Aorta (tissue), 5 donors: ENCODE results near the gene ZBTB7B. TPM values are rescaled to one million over a fixed set of nuclear protein-coding genes. Genes with fewer than 3 reads are reported as not detected.

Experiments
- ATAC-seq: fragments of 200-7000 bp; cut with Tn5 transposase; one replicate; pipeline ENCODE4 v1.9.1; 2022; ENCODE audit warnings: moderate library complexity; ENCODE audit not compliant: low FRiP score
- DNase-seq, 2 donors: peaks; one replicate each; pipeline ENCODE4 v3.0.0-alpha.2; 2020
- H3K27ac ChIP-seq, 2 donors: one replicate each; pipeline ENCODE4 v1.5.1; 2013; ENCODE audit warnings: low read length in 2 of 2, mild to moderate bottlenecking in 2 of 2, moderate library complexity in 2 of 2, control low read depth in 1 of 2, inconsistent platforms in 1 of 2, low read depth in 1 of 2
- H3K27me3 ChIP-seq, 2 donors: one replicate each; pipeline ENCODE4 v1.6.1; 2013; ENCODE audit warnings: control low read depth in 1 of 2, low read length in 1 of 2, mild to moderate bottlenecking in 1 of 2, moderate library complexity in 1 of 2; ENCODE audit not compliant: insufficient read depth in 2 of 2, control insufficient read depth in 1 of 2
- H3K36me3 ChIP-seq, 2 donors: one replicate each; pipeline ENCODE4 v1.6.1; 2013; ENCODE audit warnings: control low read depth in 1 of 2, low read length in 1 of 2, mild to moderate bottlenecking in 1 of 2; ENCODE audit not compliant: insufficient read depth in 2 of 2, control insufficient read depth in 1 of 2
- H3K4me1 ChIP-seq, 2 donors: one replicate each; pipeline ENCODE4 v1.6.1; 2013; ENCODE audit warnings: low read length in 2 of 2, control low read depth in 1 of 2, mild to moderate bottlenecking in 1 of 2, moderate library complexity in 1 of 2; ENCODE audit not compliant: insufficient read depth in 2 of 2, control insufficient read depth in 1 of 2
- H3K4me3 ChIP-seq, 2 donors: one replicate each; pipeline ENCODE4 v1.5.1; 2013; ENCODE audit warnings: low read length in 2 of 2, control low read depth in 1 of 2, mild to moderate bottlenecking in 1 of 2
- H3K9me3 ChIP-seq: one replicate; pipeline ENCODE4 v1.6.1; 2013; ENCODE audit warnings: mild to moderate bottlenecking, low read length; ENCODE audit not compliant: control insufficient read depth
- WGBS, 2 donors: extraction: QIAGEN DNeasy Blood & Tissue Kit; methylation state at CpG; one replicate each; pipeline ENCODE4 v1.1.7; 2013; 5-methylcytosine and 5-hydroxymethylcytosine counted together
- intact Hi-C, 2 donors: fragments of 100-400 bp; cut with DNase I; formaldehyde crosslinking; loops; one replicate each; pipeline versions ENCODE4 v1.14.2 to v1.15.0; 2022
- polyA plus RNA-seq, 2 donors: library from polyadenylated mRNA; stranded (reverse); fragments of 200-250 nt; gene quantifications; one replicate each; pipeline ENCODE4 v1.2.3, GENCODE V29; 2013
- total RNA-seq, 2 donors: library from RNA; stranded (reverse); fragmentation: NEBNext Ultra II Directional; extraction: Animal tissue kit (Norgen Biotek cat#: 25700); gene quantifications; one replicate each; pipeline ENCODE4 v1.2.1, GENCODE V29; 2021
- donor health status: healthy with polysubstance abuse.
- donor health status: Bipolar disorder and iron deficiency.
- donor health status: DM: no; HTN: no; CAD: no.
- donor health status: DM: no; HTN: no; CAD: no.
- donor health status: DM: yes; HTN: yes; CAD: no.

The ZBTB7B gene
- total and polyA plus RNA-seq, 4 donors: 23.3 to 71.1 (median 39.6) TPM

DNA sequence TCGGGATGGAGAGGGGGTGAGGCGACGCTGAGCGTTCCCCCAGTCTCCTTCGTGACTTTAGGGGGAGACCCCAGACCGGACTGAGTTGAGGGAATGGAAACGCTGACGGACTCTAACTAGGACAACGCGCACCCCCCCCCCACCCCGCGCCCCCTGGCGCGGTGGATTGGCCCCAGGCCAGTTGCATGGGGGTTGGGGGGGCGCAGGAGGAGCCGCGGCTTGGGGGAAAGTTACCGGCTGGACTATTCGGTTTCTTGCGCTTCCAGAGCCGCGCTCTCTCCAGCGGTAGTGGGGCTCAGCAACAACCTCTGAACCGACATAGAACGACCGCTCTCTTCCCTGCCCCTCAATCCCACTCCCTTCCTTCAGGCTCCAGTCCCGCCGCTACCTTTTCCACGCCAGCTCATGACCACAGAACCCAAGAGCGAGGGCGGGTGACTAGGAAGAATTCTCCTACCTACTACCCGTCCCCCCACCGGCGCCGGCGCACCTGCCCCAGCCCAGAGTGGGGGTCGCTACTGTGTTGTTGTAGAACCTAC lies 694 bp downstream of the ZBTB7B start:
- ATAC-seq: no peak
- H3K9me3 ChIP-seq: no peaks in the 10 kb centered on the region
- 0% methylated on average over 34 to 37 of the region's 37 CpGs for WGBS, 2 donors
- H3K27ac ChIP-seq: peak overlapping the region; percentile 59 to 89
- no peaks in the 10 kb centered on the region for H3K36me3 ChIP-seq
- intact Hi-C loops: loop anchor here in 1 of 2 donors (5.0 kb wide), 2 partner anchors 59 to 66 kb away; partner anchors contain the start of genes EFNA4 and PMVK
- peak overlapping the region; percentile 79 to 84 for H3K4me3 ChIP-seq
- H3K27me3 ChIP-seq: no peaks in the 10 kb centered on the region
- peaks cover 0 to 2% of the 10 kb centered on the region in 2 donors for H3K4me1 ChIP-seq
- peak in 1 of 2 donors; percentile 84 for DNase-seq

DNA sequence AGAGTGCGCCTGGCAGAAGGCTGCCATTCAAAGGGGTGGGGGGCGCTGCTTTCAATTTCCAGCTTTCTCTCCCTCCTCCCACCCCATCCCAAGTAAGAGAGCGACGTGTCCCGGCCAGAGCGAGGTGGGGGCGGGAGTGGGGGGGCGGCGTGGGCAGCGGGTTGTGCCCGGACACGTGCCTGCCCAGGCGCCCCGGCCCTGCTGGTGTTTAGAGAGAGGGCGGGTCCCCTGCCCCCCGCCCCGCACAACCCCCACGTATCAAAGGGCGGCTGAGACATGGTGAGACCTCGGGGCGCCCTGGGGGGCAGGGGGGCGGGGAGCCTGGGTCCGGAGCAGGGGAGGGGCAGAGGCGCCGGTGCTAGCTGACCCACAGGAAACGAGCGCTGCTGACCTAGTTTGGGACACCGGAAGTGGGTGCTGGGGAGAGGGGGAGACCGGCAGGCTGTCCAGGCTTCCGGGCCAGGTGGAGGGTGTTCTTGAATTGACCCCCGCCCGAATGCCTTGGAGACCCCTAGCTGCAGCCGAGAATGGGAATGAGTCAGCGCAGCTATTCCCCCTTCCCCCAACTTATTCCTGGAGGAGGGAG lies 1.3 kb downstream of the ZBTB7B start:
- DNase-seq: peak; percentile 85 to 91
- WGBS, 2 donors: 0 to 1% methylated on average over 33 to 34 of the region's 34 CpGs
- Histone ChIP-seq H3K36me3 (no peaks in the 10 kb centered on the region), H3K4me1 (peaks cover 0 to 2% of the 10 kb centered on the region in 2 donors), H3K4me3 (peak overlapping the region; percentile 79 to 84), H3K27ac (peak overlapping the region; percentile 34 to 77), H3K9me3 (no peaks in the 10 kb centered on the region), H3K27me3 (no peaks in the 10 kb centered on the region)
- no peak for ATAC-seq
- intact Hi-C loops: loop anchor here in 1 of 2 donors (5.0 kb wide), 2 partner anchors 58 to 67 kb away; partner anchors contain the start of genes EFNA4 and PMVK

DNA sequence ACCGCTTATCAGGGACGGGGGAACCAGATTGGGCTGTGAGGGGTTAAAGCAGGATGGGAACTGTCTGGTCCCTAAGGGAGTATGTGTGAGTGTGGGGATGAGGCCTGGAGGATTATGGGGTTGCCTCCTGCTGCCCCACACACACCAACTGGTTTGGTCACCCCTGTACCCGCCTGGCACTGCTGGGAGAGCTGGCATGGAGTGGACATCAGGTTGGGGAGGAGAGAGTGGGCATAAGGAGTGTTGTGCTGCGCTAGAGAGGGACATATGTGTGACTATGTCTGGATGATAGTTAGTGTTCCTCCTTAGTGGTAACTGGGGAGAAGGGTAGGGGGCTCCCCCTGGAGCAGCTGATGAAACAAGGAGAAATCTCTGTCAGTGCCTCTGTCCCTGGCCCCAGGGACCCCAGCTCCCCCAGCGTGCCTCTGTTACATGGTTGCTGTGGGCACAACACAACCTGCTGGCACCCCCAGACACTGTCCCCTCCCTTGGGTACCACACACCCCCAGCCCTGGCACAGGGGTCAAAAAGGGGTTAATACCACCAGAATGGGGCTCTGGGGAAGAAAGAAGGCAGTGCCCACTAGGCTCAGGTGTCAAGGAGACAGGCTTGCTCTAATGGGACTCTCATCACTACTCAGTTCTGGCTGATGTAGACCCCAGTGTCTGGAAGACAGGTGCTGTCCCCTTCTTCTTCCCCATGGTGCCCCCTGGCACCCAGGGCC lies 1.9 kb downstream of the ZBTB7B start:
- intact Hi-C loops: loop anchor here in 1 of 2 donors (5.0 kb wide), 2 partner anchors 58 to 67 kb away; partner anchors contain the start of genes EFNA4 and PMVK
- DNase-seq: no peak
- H3K4me1 ChIP-seq: peaks cover 0 to 2% of the 10 kb centered on the region in 2 donors

DNA sequence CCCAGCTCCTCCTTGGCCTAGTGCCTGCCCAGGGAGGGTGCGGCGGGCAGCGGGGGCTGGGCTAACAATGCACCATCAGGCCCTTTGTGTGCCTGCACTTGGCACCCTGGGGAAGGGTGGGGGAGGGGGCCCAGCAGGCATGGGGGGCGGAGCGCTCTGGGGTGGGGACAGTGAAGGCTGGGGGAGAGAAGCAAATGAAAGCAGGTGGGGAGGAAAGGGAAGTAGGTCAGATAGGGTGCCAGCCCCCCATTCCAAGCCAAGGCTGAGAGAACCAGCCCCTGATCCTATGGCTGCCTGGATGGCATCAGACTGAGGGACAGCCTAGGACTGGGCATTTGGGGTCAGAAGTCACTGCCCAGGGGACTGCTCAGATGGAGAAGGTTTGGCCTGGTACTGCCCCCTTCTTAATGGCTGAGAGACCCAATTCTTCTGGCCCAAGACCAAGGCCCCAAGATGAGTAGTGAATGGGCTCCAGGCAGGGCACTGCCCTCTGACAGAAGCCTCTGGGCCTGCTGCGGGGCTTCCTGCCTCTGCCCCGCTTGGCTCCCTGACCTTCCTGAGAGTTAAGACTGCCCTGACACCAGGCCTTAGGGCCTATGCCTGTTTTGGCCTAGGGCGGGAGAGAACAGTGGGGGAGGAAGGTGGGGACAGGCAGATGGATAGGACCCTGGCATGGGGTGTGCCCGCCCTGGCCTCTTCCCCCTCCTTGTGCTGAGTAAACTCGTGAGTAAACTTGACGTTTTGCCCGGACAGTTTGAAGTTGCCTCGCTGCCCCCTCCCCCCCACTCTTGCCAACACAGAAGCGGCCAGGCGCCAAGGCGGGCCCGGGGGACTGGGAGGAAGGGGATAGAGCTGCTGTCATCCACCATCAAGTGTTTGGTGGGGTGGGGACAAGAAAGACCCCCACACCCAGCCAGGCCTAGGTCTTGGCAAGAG lies 2.7 kb downstream of the ZBTB7B start:
- Histone ChIP-seq H3K27me3 (no peaks in the 10 kb centered on the region), H3K27ac (peak overlapping the region in 1 of 2 donors; percentile 77), H3K9me3 (no peaks in the 10 kb centered on the region), H3K4me3 (no peak overlapping the region), H3K4me1 (peaks cover 0 to 2% of the 10 kb centered on the region in 2 donors), H3K36me3 (no peaks in the 10 kb centered on the region)
- 11 to 12% methylated on average over 14 to 17 of the region's 17 CpGs for WGBS, 2 donors
- DNase-seq (peak; percentile 80 to 89), ATAC-seq (no peak)
- intact Hi-C loops: no loop called here

More for the DNA sequence above, 1.9 kb downstream of the ZBTB7B start:
- peak overlapping the region; percentile 79 to 84 for H3K4me3 ChIP-seq
- H3K27me3 ChIP-seq: no peaks in the 10 kb centered on the region
- 21 to 26% methylated on average over 5 of the region's 5 CpGs for WGBS, 2 donors
- H3K27ac ChIP-seq: peak overlapping the region; percentile 34 to 77
- no peak for ATAC-seq
- no peaks in the 10 kb centered on the region for H3K9me3 ChIP-seq
- H3K36me3 ChIP-seq: no peaks in the 10 kb centered on the region

DNA sequence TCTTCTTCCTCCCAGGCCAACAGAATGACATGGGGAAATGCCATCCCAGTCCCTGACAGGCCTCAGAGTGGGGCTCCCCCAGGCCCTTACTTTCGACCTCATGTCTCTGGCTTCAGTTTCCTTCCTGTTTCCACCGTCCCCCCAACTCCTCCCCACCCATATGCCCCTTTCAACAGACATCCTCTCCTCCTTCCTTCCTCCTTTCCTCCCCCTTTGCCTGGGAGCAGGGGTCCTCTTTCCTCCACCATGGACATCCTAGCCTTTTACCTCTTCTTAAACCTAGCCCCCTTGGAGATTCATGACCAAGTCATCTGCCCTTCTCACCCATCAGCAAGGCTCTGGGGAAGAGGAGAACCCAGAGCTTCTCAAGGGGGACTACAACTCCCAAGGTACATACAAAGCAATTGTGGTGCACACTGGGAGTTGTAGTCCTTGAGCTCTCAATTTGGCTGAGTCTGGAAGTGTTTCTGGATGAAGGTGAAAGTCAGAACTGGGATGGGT lies 4.0 kb downstream of the ZBTB7B start:
- Histone ChIP-seq H3K4me3 (no peak overlapping the region), H3K27ac (no peak overlapping the region), H3K4me1 (peaks cover 0 to 2% of the 10 kb centered on the region in 2 donors), H3K27me3 (no peaks in the 10 kb centered on the region), H3K9me3 (no peaks in the 10 kb centered on the region), H3K36me3 (no peaks in the 10 kb centered on the region)
- no peak for ATAC-seq
- 72 to 79% methylated on average over 2 of the region's 2 CpGs for WGBS, 2 donors
- intact Hi-C loops: no loop called here
- no peak for DNase-seq

DNA sequence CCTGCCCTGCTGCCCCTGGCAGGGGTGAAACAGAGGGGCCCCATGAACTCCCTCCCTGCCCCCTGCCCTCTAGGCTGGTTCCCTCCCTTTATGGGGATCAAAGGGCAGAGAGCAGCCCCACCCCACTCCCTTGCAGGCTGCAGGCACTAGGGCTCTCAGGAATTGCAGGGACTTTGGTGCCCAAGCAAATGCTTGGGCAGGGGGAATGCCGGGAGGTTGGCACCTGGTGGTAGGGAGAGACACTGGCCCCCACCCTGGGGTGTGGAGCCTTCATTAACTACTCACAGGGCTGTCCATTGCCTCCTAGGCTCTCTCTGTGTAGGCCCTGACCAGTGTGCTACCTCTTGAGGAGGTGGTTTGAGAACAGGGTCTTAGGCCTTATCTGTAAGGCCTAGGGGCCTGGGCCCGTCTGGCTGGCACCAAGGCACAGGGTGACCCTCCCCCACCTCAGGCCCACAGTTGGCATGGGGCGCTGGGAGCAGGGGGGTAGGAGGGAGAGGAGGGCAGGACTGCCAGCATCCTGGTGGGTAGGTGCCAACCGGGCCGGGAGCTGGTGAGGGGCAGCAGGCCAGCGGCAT lies 4.7 kb downstream of the ZBTB7B start:
- H3K4me3 ChIP-seq: no peak overlapping the region
- 4 to 8% methylated on average over 6 of the region's 6 CpGs for WGBS, 2 donors
- ATAC-seq: no peak

DNA sequence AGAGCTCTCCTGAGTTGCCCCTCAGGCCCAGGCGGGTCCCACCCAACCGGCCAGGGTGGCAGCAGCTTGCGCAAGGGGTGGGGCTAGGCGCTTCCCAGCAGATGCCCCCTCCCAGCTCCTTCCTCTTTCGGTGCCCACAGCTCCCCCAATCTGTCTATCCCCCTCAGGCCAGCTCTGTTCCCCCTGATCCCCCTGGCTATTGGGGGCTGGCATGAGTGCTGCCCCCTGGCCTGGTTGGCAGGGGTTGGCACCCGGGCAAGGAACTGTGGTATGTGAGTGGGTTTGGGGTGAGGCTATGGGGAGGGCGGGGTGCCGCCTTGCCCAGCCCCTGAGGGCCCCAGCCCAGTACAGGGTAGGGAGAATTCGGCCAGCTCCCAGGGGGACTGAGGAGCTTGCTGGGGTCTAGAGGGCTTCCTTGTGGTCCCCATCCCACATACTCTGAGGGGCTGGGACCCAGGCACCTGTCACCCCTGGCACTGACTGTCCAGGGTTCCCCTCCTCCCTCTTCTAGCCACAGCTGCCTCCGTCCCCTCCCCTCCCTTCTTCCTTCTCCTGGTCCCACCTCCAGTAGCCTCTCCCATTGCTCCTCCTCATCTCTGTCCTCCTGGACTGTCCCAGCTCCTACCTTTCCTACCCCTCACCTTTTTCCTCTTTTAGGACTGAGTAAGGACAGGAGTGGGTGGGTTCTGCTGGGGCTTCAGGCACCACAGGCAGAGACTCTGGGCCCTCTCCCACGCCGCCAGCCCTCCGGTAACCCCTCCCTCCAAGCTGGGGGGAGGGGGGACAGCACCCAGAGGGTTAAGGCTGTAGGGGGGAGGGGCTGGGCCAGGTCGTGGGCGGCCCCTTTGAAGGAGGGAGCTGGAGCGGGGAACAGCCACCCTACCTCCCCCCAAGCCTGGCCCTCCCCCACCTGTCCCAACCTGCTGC lies 5.7 kb downstream of the ZBTB7B start:
- peaks cover 0 to 2% of the 10 kb centered on the region in 2 donors for H3K4me1 ChIP-seq
- no peaks in the 10 kb centered on the region for H3K27me3 ChIP-seq
- intact Hi-C loops: no loop called here
- no peak overlapping the region for H3K27ac ChIP-seq
- 52 to 57% methylated on average over 14 to 16 of the region's 16 CpGs for WGBS, 2 donors
- DNase-seq (peak in 1 of 2 donors; percentile 73), ATAC-seq (no peak)
- no peaks in the 10 kb centered on the region for H3K36me3 ChIP-seq
- H3K9me3 ChIP-seq: no peaks in the 10 kb centered on the region
- no peak overlapping the region for H3K4me3 ChIP-seq

More for the DNA sequence above, 4.7 kb downstream of the ZBTB7B start:
- Histone ChIP-seq H3K27ac (no peak overlapping the region), H3K27me3 (no peaks in the 10 kb centered on the region), H3K36me3 (no peaks in the 10 kb centered on the region), H3K9me3 (no peaks in the 10 kb centered on the region), H3K4me1 (peaks cover 0 to 2% of the 10 kb centered on the region in 2 donors)
- DNase-seq: peak in 1 of 2 donors; percentile 86
- intact Hi-C loops: no loop called here
